Suprapubic skin (tissue), 3 donors: Measurements from ENCODE around the gene ZNF615.

Experiments used
- CTCF ChIP-seq, 2 donors: fragments of 200-600 bp in 1 of 2; fragments of 450-650 bp in 1 of 2; sonication (generic) in 1 of 2; IDR thresholded peaks; one replicate each; pipeline ENCODE4 v1.5.1; 2016 to 2019; ENCODE audit warnings: antibody characterized with exemption in 2 of 2, mild to moderate bottlenecking in 1 of 2, moderate library complexity in 1 of 2
- EP300 ChIP-seq: sonication (generic); formaldehyde crosslinking; IDR thresholded peaks from one replicate; pipeline ENCODE4 v1.6.1; 2017; ENCODE audit warnings: antibody characterized with exemption
- POLR2A ChIP-seq, 2 donors: fragments of 450-650 bp; IDR thresholded peaks; one replicate each; pipeline ENCODE4 v1.6.1; 2017; ENCODE audit warnings: antibody characterized with exemption in 2 of 2, mild to moderate bottlenecking in 2 of 2, moderate library complexity in 2 of 2

GRCh38 chr19:51986309-51987291 is 21.4 kb downstream of the ZNF615 start, which contains the start of gene ZNF350:
- no peak for TF ChIP-seq CTCF (IDR thresholded peaks at IDR 0.05)
- TF ChIP-seq EP300, result no peak
- TF ChIP-seq POLR2A (IDR thresholded peaks at IDR 0.05), result peak in 1 of 2 donors; percentile 50
